Kasumi-1 (cell line): Measurements from ENCODE around the gene CBR3.

Source experiments
- DNase-seq, 2 experiments: peaks; one replicate each; lab custom pipeline; 2025; lab: John Stamatoyannopoulos, UW

Gene CBR3

DNA sequence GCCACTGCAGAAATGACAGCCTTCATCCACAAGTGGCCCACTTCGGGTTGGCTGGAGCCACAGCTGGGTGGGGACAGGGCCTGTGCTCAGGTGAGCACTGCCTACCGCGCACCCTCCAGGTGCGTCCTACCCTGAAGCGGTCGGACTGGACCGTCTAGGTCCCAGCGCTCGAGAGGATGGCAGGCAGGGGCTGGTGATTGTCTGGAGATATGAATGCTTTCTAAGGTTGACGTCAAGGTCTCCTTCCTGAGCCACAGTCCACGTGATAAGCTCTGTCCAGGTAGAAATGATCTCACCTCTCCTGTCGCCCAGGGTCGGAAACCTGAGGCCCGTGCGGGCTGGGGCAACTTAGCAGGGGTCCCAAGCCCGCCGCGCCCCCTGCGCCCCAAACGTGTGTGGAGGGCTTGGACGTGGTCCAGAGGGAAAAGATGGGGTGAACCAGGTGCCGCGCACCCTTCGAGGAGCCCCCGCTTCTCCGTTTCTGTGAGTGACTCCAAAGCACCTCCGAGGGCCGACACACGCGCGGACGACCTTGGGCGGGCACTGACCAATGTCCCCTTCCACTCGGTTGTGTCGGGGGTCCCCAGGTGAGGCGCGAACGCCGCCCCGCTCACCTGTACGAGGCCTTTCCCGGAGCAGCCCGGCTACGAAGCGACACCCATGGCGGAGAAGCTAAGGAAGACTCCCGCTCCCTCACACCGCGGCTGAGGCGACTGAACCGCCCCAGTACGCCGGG lies 20.9 kb downstream of the CBR3 start:
- no peak for DNase-seq

DNA sequence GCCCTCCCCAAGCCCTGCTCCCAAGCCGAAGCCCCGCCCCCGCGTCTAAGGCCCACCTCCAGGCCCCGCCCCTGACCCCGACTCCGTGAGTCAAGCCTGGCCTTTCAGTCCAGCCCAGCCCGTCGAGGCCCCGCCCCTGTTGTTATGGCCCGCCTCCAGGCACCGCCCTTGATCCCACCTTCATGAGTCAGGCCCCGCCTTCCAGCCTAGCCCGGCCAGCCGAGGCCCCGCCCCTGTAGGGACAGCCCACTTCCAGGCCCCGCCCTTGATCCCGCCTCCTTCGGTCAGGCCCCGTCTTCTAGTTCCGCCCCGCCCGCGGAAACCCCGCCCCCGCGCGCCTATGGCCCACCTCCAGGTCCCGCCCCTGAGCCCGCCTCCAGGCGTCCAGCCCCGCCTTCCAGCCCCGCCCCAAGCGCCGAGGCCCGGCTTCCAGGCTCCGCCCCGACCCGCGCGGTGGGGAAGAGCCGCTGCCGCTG lies 21.5 kb downstream of the CBR3 start:
- peak; percentile 95 to 97 for DNase-seq

DNA sequence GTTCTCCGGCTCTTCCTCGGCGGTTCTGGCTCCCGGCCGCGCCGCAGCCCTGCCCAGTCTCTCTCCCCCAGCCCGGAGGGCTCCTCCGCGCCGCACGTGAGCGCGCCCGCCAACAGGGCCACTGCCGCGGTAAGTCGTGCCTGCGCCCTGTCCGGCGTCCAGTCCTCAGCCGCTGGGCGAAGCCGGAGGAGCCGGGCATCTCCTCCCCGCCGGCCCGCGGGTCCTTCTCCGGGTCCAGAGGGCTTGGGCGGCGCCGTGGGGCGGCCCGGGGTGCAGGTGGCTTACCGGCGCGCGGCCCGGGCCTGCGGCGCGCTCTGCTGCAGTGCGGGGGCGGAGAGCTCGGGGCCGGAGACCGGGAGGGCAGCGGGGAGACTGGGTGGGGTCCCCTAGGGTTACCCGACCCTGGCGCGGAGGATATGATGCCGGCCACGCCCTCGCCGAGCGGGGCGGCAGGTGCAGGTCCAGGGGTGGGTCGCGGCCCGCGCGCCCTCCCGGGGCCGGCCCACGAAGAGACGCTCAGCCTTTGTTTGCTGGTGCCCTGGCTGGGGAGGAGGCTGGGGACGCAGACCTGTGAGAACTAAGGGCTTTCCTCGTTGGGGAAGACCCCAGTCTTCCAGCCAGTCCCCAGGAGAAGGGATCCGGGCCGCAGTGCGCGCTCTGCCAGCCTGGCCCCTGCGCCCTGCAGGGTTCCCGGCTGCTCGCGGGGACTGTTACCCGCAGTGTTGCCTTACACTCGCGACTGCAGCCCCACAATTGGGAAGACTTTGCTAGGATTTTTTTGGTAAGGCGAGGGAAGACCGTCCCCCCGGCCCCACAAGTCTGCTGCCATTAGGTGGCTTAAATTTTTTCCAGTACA lies 22.2 kb downstream of the CBR3 start, which contains the start of gene DOP1B:
Gene DOP1B (plus strand): TSS at position 10 of the 856 bp plus-strand sequence. CDS start 7,910 bp downstream, outside the sequence.
- DNase-seq: peak; percentile 30 to 41

DNA sequence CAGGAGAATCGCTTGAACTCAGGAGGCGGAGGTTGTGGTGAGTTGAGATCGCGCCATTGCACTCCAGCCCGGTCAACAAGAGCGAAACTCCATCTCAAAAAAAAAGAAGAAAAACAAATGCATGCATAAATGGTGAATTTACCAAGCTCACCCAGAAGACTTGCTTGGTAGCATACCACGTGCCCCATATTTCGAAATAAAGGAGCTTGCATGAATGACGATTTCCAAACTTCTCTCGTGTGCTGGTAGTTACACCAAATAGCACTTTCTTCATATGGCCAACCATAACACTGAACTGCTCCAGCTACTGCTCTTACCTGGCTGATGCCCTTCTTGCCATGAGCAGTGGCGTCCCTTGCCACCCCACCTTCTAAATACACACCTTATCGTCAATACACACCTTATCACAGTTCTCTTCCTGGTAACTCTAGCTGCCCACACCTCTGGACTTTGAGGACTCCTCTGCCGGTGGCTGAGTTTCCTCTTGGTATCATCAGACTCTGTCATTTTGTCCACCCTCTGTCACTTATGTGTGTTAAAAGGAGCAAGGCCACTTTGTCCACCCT lies 24.6 kb downstream of the CBR3 start:
- DNase-seq: no peak

DNA sequence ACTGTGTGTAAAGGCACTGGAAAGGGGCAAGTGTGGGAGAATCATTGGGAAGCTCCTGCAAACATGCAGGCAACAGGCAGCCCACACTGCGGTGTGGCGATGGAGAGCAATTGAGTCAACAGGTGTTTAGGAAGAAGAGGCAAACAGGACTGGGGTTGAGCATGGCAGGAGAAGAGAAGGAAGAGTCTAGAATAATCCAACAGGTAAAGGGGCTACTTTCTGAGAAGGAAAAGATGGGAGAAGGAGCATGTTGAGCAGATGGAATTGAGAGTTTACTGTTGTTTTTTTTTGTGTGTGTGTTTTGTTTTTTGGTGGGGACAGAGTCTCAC lies 25.9 kb downstream of the CBR3 start:
- no peak for DNase-seq

DNA sequence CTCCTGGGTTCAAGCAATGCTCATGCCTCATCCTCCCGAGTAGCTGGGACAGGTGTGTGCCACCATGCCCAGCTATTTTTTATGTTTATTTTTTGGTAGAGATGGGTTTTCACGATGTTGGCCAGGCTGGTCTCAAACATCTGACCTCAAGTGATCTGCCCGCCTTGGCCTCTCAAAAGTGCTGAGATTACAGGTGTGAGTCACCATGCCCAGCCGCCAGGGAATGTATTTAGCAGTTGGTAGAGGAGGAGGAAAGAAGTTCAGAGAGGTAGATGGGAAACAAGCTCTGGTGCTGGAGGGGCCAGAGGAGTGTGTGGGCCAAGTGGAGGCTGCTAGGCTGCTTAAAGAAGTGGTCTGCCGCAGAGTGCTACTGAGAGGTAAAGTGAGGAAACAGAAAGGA lies 27.8 kb downstream of the CBR3 start:
- DNase-seq: no peak

DNA sequence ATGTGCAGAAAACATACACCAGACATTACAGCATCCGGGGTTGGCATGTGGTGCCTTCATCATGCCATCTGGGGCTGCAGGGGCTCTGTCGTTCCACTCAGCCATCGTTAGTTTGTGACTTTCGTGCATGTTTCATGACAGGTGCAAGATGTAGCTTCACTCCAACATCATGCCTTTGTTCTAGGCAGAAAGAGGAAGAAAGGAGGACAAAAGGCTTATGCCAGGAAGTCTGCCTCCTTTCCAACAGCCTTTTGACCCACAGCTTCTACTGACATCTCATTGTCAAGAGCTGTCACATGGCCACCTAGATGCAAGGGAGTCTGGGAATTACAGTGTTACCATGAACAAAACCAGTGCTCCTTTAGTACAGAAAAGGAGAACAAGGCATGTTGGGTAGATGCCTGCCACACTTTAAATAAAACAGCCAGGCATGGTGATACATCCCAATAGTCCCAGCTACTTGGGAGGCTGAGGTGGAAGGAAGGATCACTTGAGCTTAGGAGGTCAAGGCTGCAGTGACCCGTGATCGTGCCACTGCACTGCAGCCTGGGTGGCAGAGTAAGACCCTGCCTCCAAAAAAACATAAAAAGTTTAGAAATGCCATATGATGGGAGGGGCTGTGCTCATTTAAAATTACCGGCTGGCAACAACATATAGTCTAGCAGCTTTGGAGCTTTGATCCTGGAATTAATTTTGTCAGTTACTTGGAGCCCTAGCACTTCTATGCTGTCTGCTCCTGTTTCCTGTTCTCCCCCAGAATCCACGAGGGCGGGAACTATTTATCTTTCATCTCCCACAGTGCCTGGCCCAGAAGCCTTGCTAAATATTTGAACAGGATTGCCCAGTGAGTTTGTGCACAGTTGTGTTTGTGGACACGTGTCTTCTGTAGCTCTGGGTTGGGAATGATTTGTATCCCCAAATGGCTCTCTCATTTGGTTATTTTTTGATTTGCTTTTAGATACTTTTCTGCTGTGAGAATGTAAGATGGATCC lies 29.2 kb downstream of the CBR3 start:
- DNase-seq: peak; percentile 37 to 39

DNA sequence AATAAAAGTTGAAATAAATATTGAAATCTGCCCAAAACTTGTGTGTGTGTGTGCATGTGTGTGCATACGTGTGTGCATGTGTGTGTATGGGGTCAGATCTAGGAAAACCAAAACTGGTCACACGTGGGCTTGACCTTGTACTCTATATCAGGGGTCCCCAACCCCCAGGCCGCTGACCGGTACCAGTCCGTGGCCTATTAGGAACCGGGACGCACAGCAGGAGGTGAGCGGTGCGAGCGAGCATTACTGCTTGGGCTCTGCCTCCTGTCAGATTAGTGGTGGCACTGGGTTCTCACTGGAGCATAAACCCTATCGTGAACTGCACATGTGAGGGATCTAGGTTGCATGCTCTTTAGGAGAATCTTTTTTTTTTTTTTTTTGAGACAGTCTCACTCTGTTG lies 30.5 kb downstream of the CBR3 start:
- no peak for DNase-seq

DNA sequence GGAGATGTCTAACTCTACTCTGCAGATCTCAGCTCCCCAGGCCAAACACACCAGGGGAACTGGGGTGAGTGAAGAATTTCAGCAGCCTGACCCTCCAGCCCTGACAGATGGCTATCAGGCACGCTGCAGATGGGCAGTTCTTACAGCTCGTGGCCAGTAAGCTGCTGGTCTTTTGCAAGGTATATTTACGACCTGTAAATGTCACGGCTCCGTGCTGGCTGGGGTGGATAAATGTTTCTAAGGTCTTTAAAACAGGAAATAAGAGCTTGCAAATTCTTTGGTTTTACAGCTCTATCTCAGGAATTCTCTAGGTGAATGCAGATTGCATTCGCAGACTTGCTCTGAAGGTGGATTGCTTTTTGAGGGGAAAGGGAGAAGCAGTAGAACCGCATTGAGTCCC lies 31.8 kb downstream of the CBR3 start:
- no peak for DNase-seq

DNA sequence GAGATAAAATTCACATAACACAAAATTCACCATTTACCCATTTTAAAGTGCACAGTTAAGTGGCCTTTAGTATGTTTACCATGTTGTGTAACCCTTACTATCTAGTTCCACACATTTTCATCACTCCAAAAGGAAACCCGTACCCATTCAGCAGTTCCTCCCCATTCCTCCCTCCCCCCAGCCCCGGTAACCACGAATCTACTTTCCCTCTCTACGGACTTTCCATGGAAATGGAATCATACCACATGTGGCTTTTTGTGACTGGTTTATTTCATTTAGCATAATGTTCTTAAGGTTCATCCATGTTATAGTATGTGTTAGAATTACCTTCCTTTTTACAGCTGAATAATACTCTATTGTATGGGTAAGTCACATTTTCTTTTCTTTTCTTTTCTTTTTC lies 32.7 kb downstream of the CBR3 start:
- no peak for DNase-seq

DNA sequence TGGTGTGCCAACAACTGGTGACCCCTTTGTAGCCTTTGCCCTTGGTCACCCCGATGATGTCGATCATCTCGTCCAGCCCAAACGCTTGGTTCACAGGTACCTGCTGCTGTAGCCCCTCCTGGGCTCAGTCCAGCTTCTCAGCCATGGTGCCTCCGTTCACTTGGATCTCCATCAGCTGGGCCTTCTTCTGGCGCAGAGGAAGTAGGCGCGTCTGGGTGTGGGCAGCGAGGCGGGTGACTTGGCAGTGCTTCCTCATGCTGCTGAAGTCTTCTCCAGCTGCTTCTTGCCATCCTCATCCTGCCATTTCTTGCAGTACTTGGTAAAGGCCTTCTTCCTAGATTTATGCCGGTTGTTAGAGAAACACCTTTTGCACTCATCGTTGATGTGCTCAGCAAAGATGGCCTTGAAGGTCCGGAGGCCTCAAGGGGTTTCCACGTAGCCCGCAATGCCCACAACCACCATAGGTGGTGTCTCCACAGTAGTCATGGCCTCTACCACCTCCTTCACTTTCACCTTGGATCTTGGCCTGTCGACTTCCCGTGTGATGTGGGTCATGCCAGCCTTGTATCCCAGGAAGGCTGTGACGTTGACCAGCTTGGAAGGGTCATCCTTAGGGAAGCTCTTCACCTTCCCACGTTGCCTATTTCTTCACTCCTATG lies 34.7 kb downstream of the CBR3 start:
- DNase-seq: no peak

DNA sequence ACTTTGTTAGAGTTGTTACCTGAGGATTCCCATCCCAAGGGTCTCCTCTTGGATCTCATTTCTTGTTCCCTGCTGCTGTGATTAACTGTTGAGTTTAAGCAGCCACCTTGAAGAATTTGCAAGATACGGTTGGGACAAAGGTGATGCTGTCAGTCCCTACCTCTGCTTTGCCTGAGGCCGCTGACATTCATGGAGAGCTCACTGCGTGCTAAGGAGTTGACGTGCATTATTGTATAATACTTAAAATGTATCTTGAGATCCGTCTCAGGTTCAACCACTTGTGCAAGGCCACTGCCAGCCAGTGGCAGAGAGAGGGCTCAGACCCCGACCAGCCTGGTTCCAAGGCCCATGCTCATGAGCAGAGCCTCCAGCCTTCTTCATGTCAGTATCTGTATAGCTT lies 35.9 kb downstream of the CBR3 start:
- no peak for DNase-seq

DNA sequence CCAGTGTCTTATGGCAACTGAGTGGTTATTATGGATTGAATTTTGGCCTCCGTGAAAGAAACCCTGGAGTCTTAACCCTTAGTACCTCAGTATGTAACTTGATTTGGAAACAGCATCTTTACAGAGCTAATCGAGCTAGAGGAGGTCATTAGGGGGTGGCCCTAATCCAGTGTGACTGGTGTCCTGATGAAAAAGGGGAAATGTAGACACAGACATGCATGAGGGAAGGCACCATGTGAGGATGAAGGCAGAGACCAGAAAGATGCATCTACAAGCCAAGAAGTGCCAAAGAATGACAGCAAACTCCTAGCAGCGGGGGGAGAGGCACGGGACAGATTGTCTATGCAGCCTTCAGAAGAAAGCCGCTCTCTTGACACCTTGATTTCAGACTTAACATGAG lies 36.5 kb downstream of the CBR3 start:
- no peak for DNase-seq

DNA sequence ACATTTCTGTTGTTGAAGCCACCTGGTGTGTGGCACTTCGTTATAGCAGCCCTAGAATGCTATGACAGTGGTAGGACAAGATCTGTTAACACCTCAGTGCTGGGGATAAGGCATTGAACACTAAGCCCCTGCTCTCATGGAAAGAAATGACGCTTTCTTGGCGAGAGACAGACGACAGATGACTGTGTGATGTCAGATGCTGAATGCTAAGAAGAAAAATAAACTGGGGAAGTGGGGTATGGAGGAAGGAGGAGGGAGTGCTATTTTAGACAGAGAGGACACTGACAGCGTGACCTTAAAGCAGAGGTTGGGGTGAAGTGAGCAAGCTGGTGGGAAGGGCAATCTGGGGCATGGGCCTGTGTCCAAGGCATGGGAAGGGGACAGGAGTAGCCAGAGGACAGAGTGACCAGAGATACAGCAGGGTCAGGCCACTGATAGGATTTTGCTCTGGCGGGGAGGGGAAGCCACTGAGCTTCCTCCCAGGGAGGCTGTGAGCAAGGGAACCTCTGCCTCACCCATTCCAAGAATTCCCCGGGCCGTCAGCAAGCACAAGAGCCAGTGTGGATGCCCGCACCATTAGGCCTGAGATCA lies 37.0 kb downstream of the CBR3 start:
- DNase-seq: no peak

DNA sequence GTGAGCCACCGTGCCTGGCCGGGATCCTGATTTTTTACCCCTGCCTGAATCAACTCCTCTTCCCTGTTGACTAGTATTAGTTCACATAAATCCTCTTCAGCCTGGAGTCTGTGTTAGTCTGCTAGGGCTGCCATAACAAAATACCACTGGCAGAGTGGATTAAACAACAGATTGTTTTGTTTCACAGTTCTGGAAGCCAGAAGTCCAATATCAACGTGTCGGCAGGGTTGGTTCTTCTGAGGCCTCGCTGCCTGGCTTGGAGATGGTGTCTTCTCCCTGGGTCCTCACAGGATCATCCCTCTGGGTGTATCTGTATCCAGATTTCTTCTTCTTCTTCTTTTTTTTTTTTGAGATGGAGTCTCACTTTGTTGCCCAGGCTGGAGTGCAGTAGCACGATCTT lies 39.9 kb downstream of the CBR3 start:
- DNase-seq: no peak

DNA sequence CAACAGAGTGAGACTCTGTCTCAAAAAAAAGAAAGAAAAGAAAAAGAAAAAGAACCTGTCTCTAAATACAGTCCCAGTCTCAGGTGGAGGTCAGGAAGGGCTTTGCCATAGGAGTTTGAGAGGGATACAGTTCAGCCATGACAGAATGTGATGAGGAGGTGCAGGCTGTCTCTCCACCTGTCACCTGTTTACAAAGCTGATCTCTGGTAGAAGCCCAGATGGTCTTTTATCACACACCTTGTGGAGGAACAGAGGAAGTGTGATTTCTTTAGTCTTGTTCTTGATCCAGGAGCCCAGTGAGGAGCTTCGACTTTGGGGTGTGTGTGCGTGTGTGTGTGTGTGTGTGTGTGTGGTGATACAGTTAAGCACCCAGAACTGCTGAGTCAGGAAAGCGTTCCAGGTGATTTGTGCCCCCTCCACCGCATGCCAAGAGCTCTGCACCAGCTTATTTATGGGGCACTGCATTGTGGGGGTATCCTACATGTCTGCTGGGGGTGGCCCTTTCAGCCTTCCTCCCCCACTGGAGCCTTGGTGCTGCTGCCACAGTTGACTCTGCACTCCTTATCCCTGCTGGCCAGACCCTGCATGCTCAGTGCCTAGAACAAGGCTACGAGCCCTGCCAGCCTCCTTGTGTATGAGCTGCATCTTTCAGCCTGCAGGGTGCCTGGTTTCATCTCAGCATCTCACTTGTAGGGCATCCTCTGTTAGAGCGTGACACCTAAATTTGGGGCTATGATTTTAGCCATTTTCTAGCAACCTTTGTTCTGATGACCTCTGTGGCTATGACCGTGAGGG lies 41.1 kb downstream of the CBR3 start:
- DNase-seq: no peak

DNA sequence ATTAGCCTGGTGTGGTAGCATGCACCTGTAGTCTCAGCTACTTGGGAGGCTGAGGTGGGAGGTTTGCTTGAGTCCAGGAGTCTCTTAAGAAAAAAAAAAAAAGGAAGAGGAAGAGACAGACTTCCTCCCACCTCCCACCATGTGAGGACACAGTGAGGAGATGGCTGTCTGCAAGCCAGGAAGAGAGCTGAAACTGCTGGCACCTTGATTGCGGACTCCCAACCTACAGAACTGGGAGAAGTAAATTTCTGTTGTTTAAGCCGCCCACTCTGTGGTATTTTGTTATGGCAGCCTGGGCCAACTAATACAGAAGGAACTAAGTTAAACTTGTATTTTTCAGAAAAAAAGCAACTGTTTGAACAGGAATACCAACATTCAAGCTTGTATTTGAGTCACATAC lies 43.5 kb downstream of the CBR3 start:
- DNase-seq: peak in 1 of 2 experiments; percentile 18

DNA sequence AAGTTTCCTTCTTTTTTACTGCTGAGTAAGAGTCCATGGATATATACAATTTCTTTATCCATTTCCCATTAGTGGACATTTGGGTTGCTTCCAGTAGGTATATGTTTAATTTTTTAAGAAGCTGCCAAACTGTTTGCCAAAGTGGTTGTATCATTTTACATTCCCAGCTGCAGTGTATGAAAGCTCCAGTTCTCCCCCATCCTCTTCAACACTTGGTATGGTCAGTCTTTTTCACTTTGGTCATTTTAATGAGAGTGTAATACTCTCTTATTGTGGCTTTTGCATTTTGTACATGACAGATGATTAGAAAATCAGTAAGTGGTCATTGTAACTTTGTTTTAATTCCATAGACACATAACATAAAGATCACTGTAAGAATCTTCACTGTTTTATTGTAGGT lies 44.3 kb downstream of the CBR3 start:
- DNase-seq: no peak

DNA sequence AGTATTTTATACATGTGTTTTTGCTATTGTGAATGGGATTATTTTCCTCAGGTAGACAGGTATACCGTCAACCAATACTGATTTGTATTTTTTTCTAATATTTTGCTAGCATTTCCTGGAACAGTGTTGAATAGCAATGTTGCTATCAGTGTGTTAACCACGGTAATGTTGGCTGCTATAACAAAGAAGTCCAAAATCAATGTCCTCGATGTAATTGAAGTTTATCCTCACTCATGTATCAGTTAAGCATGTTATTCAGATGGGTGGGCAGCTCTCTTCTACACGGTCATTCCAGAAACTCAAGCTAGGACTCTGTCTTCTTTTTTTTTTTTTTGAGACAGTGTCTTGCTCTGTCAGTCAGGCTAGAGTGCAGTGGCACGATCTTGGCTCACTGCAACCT lies 46.1 kb downstream of the CBR3 start:
- no peak for DNase-seq
